OCI-LY3 (cell line): ENCODE measurements around the gene RPP14.

Source experiments
- H2AFZ ChIP-seq: fragments of 200-600, 300-600 bp; shearing (Covaris generic); 2 replicates; pipeline ENCODE4 v1.6.0; 2014; ENCODE audit warnings: antibody characterized with exemption, low read depth, low read length
- H3K27ac ChIP-seq: fragments of 200-600, 300-600 bp; sonication (generic); 2 replicates; pipeline ENCODE4 v1.5.1; 2014; ENCODE audit warnings: mild to moderate bottlenecking, low read length, moderate library complexity, mixed read lengths
- H3K27me3 ChIP-seq: fragments of 200-600, 300-600 bp; sonication (generic); 2 replicates; pipeline ENCODE4 v1.6.1; 2014; ENCODE audit warnings: low read depth, low read length, mixed read lengths
- H3K36me3 ChIP-seq: fragments of 200-600, 300-600 bp; sonication (generic); replicated peaks from 2 replicates; pipeline ENCODE3; 2014; ENCODE audit warnings: low read depth, low read length, mixed read lengths
- H3K4me1 ChIP-seq: fragments of 300-600, 200-600 bp; sonication (generic); 2 replicates; pipeline ENCODE4 v1.6.1; 2014; ENCODE audit warnings: low read length, mixed read lengths
- H3K4me2 ChIP-seq: fragments of 200-600, 300-600 bp; sonication (generic); 2 replicates; pipeline ENCODE4 v1.6.1; 2014; ENCODE audit warnings: low read length, mixed read lengths
- H3K4me3 ChIP-seq: fragments of 300-600, 200-600 bp; sonication (generic); 2 replicates; pipeline ENCODE4 v1.5.1; 2014; ENCODE audit warnings: antibody characterized with exemption, mild to moderate bottlenecking, low read length, moderate library complexity
- H3K79me2 ChIP-seq: fragments of 300-600, 200-600 bp; shearing (Covaris generic); 2 replicates; pipeline ENCODE4 v1.6.1; 2014; ENCODE audit warnings: mild to moderate bottlenecking, low read length, mixed read lengths
- H3K9ac ChIP-seq: fragments of 300-600, 200-600 bp; shearing (Covaris generic); 2 replicates; pipeline ENCODE4 v1.6.0; 2014; ENCODE audit warnings: mild to moderate bottlenecking, low read length, moderate library complexity
- H3K9me3 ChIP-seq: fragments of 200-600, 300-600 bp; shearing (Covaris generic); 2 replicates; pipeline ENCODE4 v1.6.1; 2014; ENCODE audit warnings: low read length, mixed read lengths; ENCODE audit not compliant: insufficient read depth
- H4K20me1 ChIP-seq: fragments of 200-600, 300-600 bp; sonication (generic); 2 replicates; pipeline ENCODE4 v1.6.1; 2016; ENCODE audit warnings: low read length, mixed read lengths; ENCODE audit not compliant: insufficient read depth
- CTCF ChIP-seq: fragments of 200-600, 300-600 bp; sonication (generic); IDR thresholded peaks from 2 replicates; pipeline ENCODE4 v1.5.1; 2014; ENCODE audit warnings: antibody characterized with exemption, low read length, low read depth
- EZH2phosphoT487 ChIP-seq: fragments of 200-600 bp; shearing (Covaris generic); IDR thresholded peaks from 2 replicates; pipeline ENCODE4 v1.6.1; 2018; ENCODE audit warnings: antibody characterized with exemption, mixed run types, low read depth

RPP14 gene

GRCh38 chr3:58333206-58334012 lies 27.4 kb downstream of the RPP14 start:
- Histone ChIP-seq H3K27me3 (no peaks in the 10 kb centered on the region), H2AFZ (peak overlapping the region; percentile 70; the same call in 1 of the 2 replicates), H3K4me2 (peak overlapping the region; percentile 82), H3K27ac (no peak overlapping the region), H3K4me1 (peaks cover 13% of the 10 kb centered on the region), H3K9ac (peak overlapping the region; percentile 69), H3K9me3 (no peaks in the 10 kb centered on the region), H3K79me2 (peaks cover 10% of the 10 kb centered on the region; the same call in 1 of the 2 replicates), H3K36me3 (no peaks in the 10 kb centered on the region), H4K20me1 (no peaks in the 10 kb centered on the region), H3K4me3 (peak overlapping the region; percentile 91)
- TF ChIP-seq CTCF: peak; percentile 57
- TF ChIP-seq EZH2phosphoT487: no peak

GRCh38 chr3:58334013-58334321 lies 27.9 kb downstream of the RPP14 start:
- peak overlapping the region; percentile 69 for H3K9ac ChIP-seq
- no peaks in the 10 kb centered on the region for H3K36me3 ChIP-seq
- H4K20me1 ChIP-seq: no peaks in the 10 kb centered on the region
- H3K27me3 ChIP-seq: no peaks in the 10 kb centered on the region
- no peaks in the 10 kb centered on the region for H3K9me3 ChIP-seq
- peak overlapping the region; percentile 91 for H3K4me3 ChIP-seq
- TF ChIP-seq EZH2phosphoT487 (no peak), CTCF (no peak)
- H3K79me2 ChIP-seq: peaks cover 10% of the 10 kb centered on the region; the same call in 1 of the 2 replicates
- peak overlapping the region; percentile 82 for H3K4me2 ChIP-seq
- H3K4me1 ChIP-seq: peaks cover 13% of the 10 kb centered on the region
- no peak overlapping the region for H2AFZ ChIP-seq
- H3K27ac ChIP-seq: no peak overlapping the region

- no peaks in the 10 kb centered on the region for H3K36me3 ChIP-seq
- H3K4me2 ChIP-seq: no peak overlapping the region
These were observed 28.4 kb downstream of the RPP14 start for GRCh38 chr3:58334506-58334884.

GRCh38 chr3:58335652-58335947 lies 29.6 kb downstream of the RPP14 start:
- H2AFZ ChIP-seq: no peak overlapping the region
- H4K20me1 ChIP-seq: no peaks in the 10 kb centered on the region
- no peak overlapping the region for H3K4me2 ChIP-seq
- no peaks in the 10 kb centered on the region for H3K27me3 ChIP-seq
- H3K36me3 ChIP-seq: no peaks in the 10 kb centered on the region
- peaks cover 13% of the 10 kb centered on the region for H3K4me1 ChIP-seq
- peaks cover 10% of the 10 kb centered on the region; the same call in 1 of the 2 replicates for H3K79me2 ChIP-seq
- no peak overlapping the region for H3K9ac ChIP-seq
- no peaks in the 10 kb centered on the region for H3K9me3 ChIP-seq
- no peak overlapping the region for H3K4me3 ChIP-seq
- no peak overlapping the region for H3K27ac ChIP-seq
- no peak for TF ChIP-seq EZH2phosphoT487
- no peak for TF ChIP-seq CTCF

More at GRCh38 chr3:58334506-58334884, 28.4 kb downstream of the RPP14 start:
- Histone ChIP-seq H2AFZ (no peak overlapping the region), H3K27me3 (no peaks in the 10 kb centered on the region), H3K79me2 (peaks cover 10% of the 10 kb centered on the region; the same call in 1 of the 2 replicates), H3K27ac (no peak overlapping the region), H4K20me1 (no peaks in the 10 kb centered on the region), H3K9ac (no peak overlapping the region), H3K9me3 (no peaks in the 10 kb centered on the region), H3K4me3 (no peak overlapping the region), H3K4me1 (peaks cover 13% of the 10 kb centered on the region)
- TF ChIP-seq CTCF (no peak), EZH2phosphoT487 (no peak)
